Panc1 (cell line): Measurements from ENCODE around the gene ARHGEF37. TPM values are rescaled to one million over a fixed set of nuclear protein-coding genes. Genes with fewer than 3 reads are reported as not detected.

Source experiments
- ATAC-seq: fragments of 200-7000 bp; cut with Tn5 transposase; 2 replicates; pipeline ENCODE4 v1.9.1; 2020; ENCODE audit warnings: mild to moderate bottlenecking, moderate library complexity
- BruUV-seq: library from RNA; stranded (reverse); fragments of 400-500 nt; replicated peaks from 2 replicates; lab custom pipeline; 2021; lab: Mats Ljungman, UMichigan
- CTCF ChIA-PET: fragments of 300-600 bp; sonication (Branson Sonifier 250); formaldehyde crosslinking; loops from one replicate; lab custom pipeline; 2022; ENCODE audit warnings: antibody characterized with exemption; lab: Charles Lee
- POLR2A ChIA-PET: fragments of 300-600 bp; sonication (Branson Sonifier 250); formaldehyde crosslinking; loops from one replicate; lab custom pipeline; 2022; ENCODE audit warnings: antibody characterized with exemption; lab: Charles Lee
- DNase-seq: peaks from one replicate; pipeline ENCODE4 v3.0.0-alpha.2; 2010; ENCODE audit warnings: low read depth, low spot score
- H3K27ac ChIP-seq: 2 replicates; pipeline ENCODE4 v1.5.1; 2011; ENCODE audit warnings: mild to moderate bottlenecking, low read length, inconsistent platforms
- H3K27me3 ChIP-seq: fragments of 200-500 bp; sonication (Bioruptor generic); 2 replicates; pipeline ENCODE4 v1.6.0; 2014; ENCODE audit warnings: low read length, inconsistent platforms; ENCODE audit not compliant: control insufficient read depth, insufficient read depth
- H3K36me3 ChIP-seq: fragments of 200-500 bp; sonication (Bioruptor generic); 2 replicates; pipeline ENCODE4 v1.5.1; 2014; ENCODE audit warnings: inconsistent platforms, mild to moderate bottlenecking, low read length, moderate library complexity; ENCODE audit not compliant: control insufficient read depth, insufficient read depth
- H3K4me1 ChIP-seq: 2 replicates; pipeline ENCODE4 v1.5.1; 2011; ENCODE audit warnings: inconsistent platforms, mild to moderate bottlenecking, low read length, moderate library complexity; ENCODE audit not compliant: control insufficient read depth, insufficient read depth
- H3K4me3 ChIP-seq, 2 experiments: 2 replicates each; pipeline ENCODE4 v1.5.1; 2011 to 2012; ENCODE audit warnings: low read depth in 2 of 2, low read length in 2 of 2, mild to moderate bottlenecking in 2 of 2, inconsistent platforms in 1 of 2, moderate library complexity in 1 of 2
- H3K9me3 ChIP-seq: fragments of 200-500 bp; sonication (Bioruptor generic); 2 replicates; pipeline ENCODE4 v1.5.1; 2014; ENCODE audit warnings: low read depth, mild to moderate bottlenecking, inconsistent platforms, low read length, moderate library complexity; ENCODE audit not compliant: control insufficient read depth, insufficient read depth
- CTCF ChIP-seq: fragments of 450-650 bp; IDR thresholded peaks from 2 replicates; pipeline ENCODE4 v1.5.1; 2017; ENCODE audit warnings: mild to moderate bottlenecking
- POLR2AphosphoS5 ChIP-seq: IDR thresholded peaks from 2 replicates; pipeline ENCODE4 v1.6.1; 2012; ENCODE audit warnings: mild to moderate bottlenecking, low read depth, low read length, moderate library complexity
- REST ChIP-seq, 2 experiments: IDR thresholded peaks; 2 replicates each; pipeline ENCODE4 v1.6.1; 2011 to 2012; ENCODE audit warnings: low read depth in 2 of 2, control low read depth in 1 of 2, low read length in 1 of 2, mild to moderate bottlenecking in 1 of 2, moderate library complexity in 1 of 2; ENCODE audit not compliant: insufficient read depth in 1 of 2
- SIN3A ChIP-seq: IDR thresholded peaks from 2 replicates; pipeline ENCODE4 v1.6.1; 2012; ENCODE audit warnings: low read depth, mild to moderate bottlenecking, low read length, moderate library complexity, borderline replicate concordance; ENCODE audit not compliant: insufficient read depth
- TCF7L2 ChIP-seq: IDR thresholded peaks from 2 replicates; pipeline ENCODE4 v1.6.1; 2011; ENCODE audit warnings: mild to moderate bottlenecking, low read depth, low read length, inconsistent platforms
- in situ Hi-C: cut with HindIII; loops from 2 replicates; pipeline ENCODE4 v1.10.0; 2016; ENCODE audit warnings: low sequenced_read_pairs, low pct_unique_long_range_greater_than_20kb
- intact Hi-C: fragments of 100-400 bp; cut with micrococcal nuclease; formaldehyde crosslinking; loops from one replicate; pipeline ENCODE4 v1.10.0; 2022; ENCODE audit not compliant: unreplicated experiment
- total RNA-seq: library from RNA; stranded (reverse); gene quantifications from one replicate; pipeline ENCODE4 v1.2.1, GENCODE V29; 2021; ENCODE audit not compliant: unreplicated experiment

Gene ARHGEF37
- total RNA-seq, 1 experiment from 2014 or later, result 3.2 TPM

- in situ Hi-C loops, result no loop called here
- ChIA-PET CTCF (interaction anchor here (0.7 kb wide), 1 partner anchor 70 kb away, joined by 3 read pairs; no protein-coding TSS in a partner anchor), POLR2A (no interaction called here)
- DNase-seq (no peak), ATAC-seq (no peak)
- no peak overlapping the region for H3K4me3 ChIP-seq
- no peak for TF ChIP-seq SIN3A
- TF ChIP-seq TCF7L2, result no peak
- TF ChIP-seq CTCF, result no peak
- no peak for TF ChIP-seq POLR2AphosphoS5
- TF ChIP-seq REST (IDR thresholded peaks at IDR 0.05; ENCODE audit: insufficient read depth in 1 of 2, low read depth in 2 of 2, low read length in 1 of 2), result no peak
- intact Hi-C loops, result loop anchor here (5.0 kb wide), 1 partner anchor 179 kb away; no protein-coding TSS in a partner anchor
- peaks cover 5% of the 10 kb centered on the region; the same call in 1 of the 2 replicates for H3K4me1 ChIP-seq
- no peaks in the 10 kb centered on the region for H3K9me3 ChIP-seq
- H3K27ac ChIP-seq, result no peak overlapping the region
- no peaks in the 10 kb centered on the region for H3K27me3 ChIP-seq
- no TSS peak for BruUV-seq
- no peaks in the 10 kb centered on the region for H3K36me3 ChIP-seq
Measured at GRCh38 chr5:149621415-149622098, 40.3 kb downstream of the ARHGEF37 start.

GRCh38 chr5:149622466-149622865, 41.2 kb downstream of the ARHGEF37 start:
- ChIA-PET CTCF (interaction anchor here (0.5 to 1.1 kb wide), 2 partner anchors 17 to 156 kb away, joined by 3 to 4 read pairs; no protein-coding TSS in a partner anchor), POLR2A (no interaction called here)
- DNase-seq (no peak), ATAC-seq (no peak)
- in situ Hi-C loops (no loop called here), intact Hi-C loops (loop anchor here (5.0 kb wide), 1 partner anchor 180 kb away; no protein-coding TSS in a partner anchor)
- BruUV-seq, result no TSS peak
- TF ChIP-seq CTCF, result no peak
- no peak for TF ChIP-seq TCF7L2
- no peak for TF ChIP-seq POLR2AphosphoS5
- no peak for TF ChIP-seq SIN3A
- TF ChIP-seq REST (IDR thresholded peaks at IDR 0.05; ENCODE audit: insufficient read depth in 1 of 2, low read depth in 2 of 2, low read length in 1 of 2), result no peak
- Histone ChIP-seq H3K4me1 (peaks cover 5% of the 10 kb centered on the region; the same call in 1 of the 2 replicates), H3K36me3 (no peaks in the 10 kb centered on the region), H3K27me3 (no peaks in the 10 kb centered on the region), H3K4me3 (no peak overlapping the region), H3K27ac (no peak overlapping the region), H3K9me3 (no peaks in the 10 kb centered on the region)
